GM12801 (cell line): Measurements from ENCODE around the gene NPM1.

ENCODE experiments used
- CTCF ChIP-seq: IDR thresholded peaks from one replicate; pipeline ENCODE4 v1.5.1; 2011; ENCODE audit warnings: control low read depth; ENCODE audit not compliant: insufficient read length; ENCODE audit errors: extremely low read depth

NPM1 gene

GRCh38 chr5:171391996-171392577 lies 4.4 kb downstream of the NPM1 start:
- no peak for TF ChIP-seq CTCF

GRCh38 chr5:171392585-171393159 lies 5.0 kb downstream of the NPM1 start:
- TF ChIP-seq CTCF: no peak

- no peak for TF ChIP-seq CTCF
These were observed 7.4 kb downstream of the NPM1 start for GRCh38 chr5:171395042-171395441.

GRCh38 chr5:171397190-171397589 lies 9.5 kb downstream of the NPM1 start:
- no peak for TF ChIP-seq CTCF

- no peak for TF ChIP-seq CTCF
These were observed 9.9 kb downstream of the NPM1 start for GRCh38 chr5:171397599-171397998.

- no peak for TF ChIP-seq CTCF
These were observed 12.5 kb downstream of the NPM1 start for GRCh38 chr5:171400169-171400568.

GRCh38 chr5:171401167-171401947 lies 13.7 kb downstream of the NPM1 start:
- no peak for TF ChIP-seq CTCF
